Effector memory CD4-positive, alpha-beta T cell (primary cell): ENCODE data around the gene COQ10A.
"Not testable (repeated sequence)": the region's sequence is repeated elsewhere in the genome, so short reads cannot be mapped to it uniquely, and the experiment has no call there.

Experiments
- DNase-seq, 3 donors: peaks; one replicate each; pipeline ENCODE4 v3.0.0-alpha.2; 2020
- H3K27ac ChIP-seq: 2 replicates; pipeline ENCODE4 v1.7.0; 2013; ENCODE audit warnings: mild to moderate bottlenecking, low read length, moderate library complexity; ENCODE audit not compliant: insufficient read depth, poor library complexity, severe bottlenecking
- H3K27me3 ChIP-seq: replicated peaks from 2 replicates; pipeline ENCODE4 v1.7.0; 2013; ENCODE audit warnings: mild to moderate bottlenecking, low read length; ENCODE audit not compliant: insufficient read depth, control insufficient read depth, poor library complexity, severe bottlenecking
- H3K36me3 ChIP-seq: 2 replicates; pipeline ENCODE4 v1.7.0; 2013; ENCODE audit warnings: mild to moderate bottlenecking, low read length, moderate library complexity; ENCODE audit not compliant: control insufficient read depth, insufficient read depth
- H3K4me1 ChIP-seq: 2 replicates; pipeline ENCODE4 v1.7.0; 2013; ENCODE audit warnings: low read length, mild to moderate bottlenecking; ENCODE audit not compliant: control insufficient read depth, insufficient read depth, poor library complexity, severe bottlenecking
- H3K4me3 ChIP-seq: 2 replicates; pipeline ENCODE4 v1.7.0; 2013; ENCODE audit warnings: low read length, low read depth, mild to moderate bottlenecking; ENCODE audit not compliant: insufficient read depth, poor library complexity, severe bottlenecking
- H3K9me3 ChIP-seq: 2 replicates; pipeline ENCODE4 v1.7.0; 2013; ENCODE audit warnings: mild to moderate bottlenecking, low read length, moderate library complexity; ENCODE audit not compliant: control insufficient read depth

The COQ10A gene

GRCh38 chr12:56271031-56271430 lies 4.3 kb downstream of the COQ10A start:
- Histone ChIP-seq H3K27ac (no peak overlapping the region), H3K4me1 (peaks cover 10% of the 10 kb centered on the region), H3K36me3 (peaks cover 34% of the 10 kb centered on the region), H3K27me3 (no peaks in the 10 kb centered on the region), H3K9me3 (no peaks in the 10 kb centered on the region), H3K4me3 (no peak overlapping the region)
- DNase-seq, result no peak

GRCh38 chr12:56272468-56272867 lies 5.7 kb downstream of the COQ10A start:
- not testable (repeated sequence) for DNase-seq, H3K27me3 ChIP-seq, H3K27ac ChIP-seq, H3K4me1 ChIP-seq, H3K9me3 ChIP-seq, H3K4me3 ChIP-seq
- H3K36me3 ChIP-seq, result peaks cover 38% of the 10 kb centered on the region

- Histone ChIP-seq H3K27me3 (no peaks in the 10 kb centered on the region), H3K9me3 (no peaks in the 10 kb centered on the region), H3K36me3 (peaks cover 56% of the 10 kb centered on the region), H3K4me3 (no peak overlapping the region), H3K27ac (no peak overlapping the region), H3K4me1 (no peaks in the 10 kb centered on the region)
- DNase-seq, result no peak
Observed at GRCh38 chr12:56274299-56274698, 7.6 kb downstream of the COQ10A start.

- DNase-seq, result no peak
- H3K27me3 ChIP-seq, result no peaks in the 10 kb centered on the region
- H3K4me3 ChIP-seq, result no peak overlapping the region
- H3K9me3 ChIP-seq, result no peaks in the 10 kb centered on the region
- H3K27ac ChIP-seq, result no peak overlapping the region
- H3K4me1 ChIP-seq, result no peaks in the 10 kb centered on the region
- H3K36me3 ChIP-seq, result peaks cover 72% of the 10 kb centered on the region
Observed at GRCh38 chr12:56278905-56279304, 12.2 kb downstream of the COQ10A start.

- Histone ChIP-seq H3K36me3 (peaks cover 64% of the 10 kb centered on the region), H3K4me1 (no peaks in the 10 kb centered on the region), H3K4me3 (no peak overlapping the region), H3K27ac (no peak overlapping the region), H3K9me3 (no peaks in the 10 kb centered on the region), H3K27me3 (no peaks in the 10 kb centered on the region)
- no peak for DNase-seq
Observed at GRCh38 chr12:56280849-56281248, 14.1 kb downstream of the COQ10A start.

GRCh38 chr12:56282030-56282429 lies 15.3 kb downstream of the COQ10A start:
- no peaks in the 10 kb centered on the region for H3K27me3 ChIP-seq
- H3K27ac ChIP-seq, result no peak overlapping the region
- no peak for DNase-seq
- H3K9me3 ChIP-seq, result no peaks in the 10 kb centered on the region
- H3K4me3 ChIP-seq, result no peak overlapping the region
- H3K36me3 ChIP-seq, result peaks cover 65% of the 10 kb centered on the region
- no peaks in the 10 kb centered on the region for H3K4me1 ChIP-seq

- DNase-seq, result no peak
- H3K4me3 ChIP-seq, result no peak overlapping the region
- no peaks in the 10 kb centered on the region for H3K27me3 ChIP-seq
- no peaks in the 10 kb centered on the region for H3K9me3 ChIP-seq
- no peaks in the 10 kb centered on the region for H3K4me1 ChIP-seq
- H3K36me3 ChIP-seq, result peaks cover 63% of the 10 kb centered on the region
- no peak overlapping the region for H3K27ac ChIP-seq
Observed at GRCh38 chr12:56282579-56282978, 15.8 kb downstream of the COQ10A start.

- DNase-seq, H3K27me3 ChIP-seq, H3K4me3 ChIP-seq, H3K9me3 ChIP-seq, H3K4me1 ChIP-seq, H3K27ac ChIP-seq: not testable (repeated sequence)
- H3K36me3 ChIP-seq, result peaks cover 47% of the 10 kb centered on the region
Observed at GRCh38 chr12:56284263-56284662, 17.5 kb downstream of the COQ10A start.

GRCh38 chr12:56286044-56286830 lies 19.5 kb downstream of the COQ10A start:
- peaks cover 50% of the 10 kb centered on the region for H3K36me3 ChIP-seq
- H3K27ac ChIP-seq, result no peak overlapping the region

GRCh38 chr12:56288705-56289387 lies 22.1 kb downstream of the COQ10A start:
- peaks cover 34% of the 10 kb centered on the region for H3K36me3 ChIP-seq
- no peak overlapping the region for H3K27ac ChIP-seq
- H3K27me3 ChIP-seq, result no peaks in the 10 kb centered on the region
- H3K4me3 ChIP-seq, result no peak overlapping the region
- no peaks in the 10 kb centered on the region for H3K9me3 ChIP-seq
- DNase-seq, result no peak
- peaks cover 11% of the 10 kb centered on the region for H3K4me1 ChIP-seq

More at GRCh38 chr12:56286044-56286830, 19.5 kb downstream of the COQ10A start:
- Histone ChIP-seq H3K9me3 (no peaks in the 10 kb centered on the region), H3K27me3 (no peaks in the 10 kb centered on the region), H3K4me1 (peaks cover 4% of the 10 kb centered on the region), H3K4me3 (no peak overlapping the region)
- DNase-seq, result no peak
